Measurements from ENCODE around the gene NPPA.

DNA sequence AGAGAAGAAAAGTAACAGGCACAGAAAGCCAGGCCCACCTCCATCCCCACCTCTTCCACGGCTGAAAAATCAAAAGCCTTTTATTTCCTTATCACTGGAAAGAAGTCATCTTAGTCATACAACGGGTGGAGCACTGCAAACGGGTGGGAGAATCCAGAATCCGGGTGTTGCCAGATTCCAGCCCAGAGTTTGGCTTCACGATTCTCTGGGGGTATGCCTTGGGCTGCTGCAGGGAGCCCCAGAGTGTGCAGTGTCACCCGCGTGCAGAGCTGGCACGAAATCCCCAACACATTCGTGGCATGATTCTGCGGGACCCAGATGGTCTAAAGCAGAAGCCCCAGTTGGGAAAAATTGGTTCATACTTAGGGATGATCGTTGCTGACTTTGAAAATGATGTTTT lies 2.6 kb upstream of the NPPA start:
- TF ChIP-seq, protein P1, sequence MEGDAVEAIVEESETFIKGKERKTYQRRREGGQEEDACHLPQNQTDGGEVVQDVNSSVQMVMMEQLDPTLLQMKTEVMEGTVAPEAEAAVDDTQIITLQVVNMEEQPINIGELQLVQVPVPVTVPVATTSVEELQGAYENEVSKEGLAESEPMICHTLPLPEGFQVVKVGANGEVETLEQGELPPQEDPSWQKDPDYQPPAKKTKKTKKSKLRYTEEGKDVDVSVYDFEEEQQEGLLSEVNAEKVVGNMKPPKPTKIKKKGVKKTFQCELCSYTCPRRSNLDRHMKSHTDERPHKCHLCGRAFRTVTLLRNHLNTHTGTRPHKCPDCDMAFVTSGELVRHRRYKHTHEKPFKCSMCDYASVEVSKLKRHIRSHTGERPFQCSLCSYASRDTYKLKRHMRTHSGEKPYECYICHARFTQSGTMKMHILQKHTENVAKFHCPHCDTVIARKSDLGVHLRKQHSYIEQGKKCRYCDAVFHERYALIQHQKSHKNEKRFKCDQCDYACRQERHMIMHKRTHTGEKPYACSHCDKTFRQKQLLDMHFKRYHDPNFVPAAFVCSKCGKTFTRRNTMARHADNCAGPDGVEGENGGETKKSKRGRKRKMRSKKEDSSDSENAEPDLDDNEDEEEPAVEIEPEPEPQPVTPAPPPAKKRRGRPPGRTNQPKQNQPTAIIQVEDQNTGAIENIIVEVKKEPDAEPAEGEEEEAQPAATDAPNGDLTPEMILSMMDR (IDR thresholded peaks at IDR 0.05), result no peak
- no peak for TF ChIP-seq POLR2A (IDR thresholded peaks at IDR 0.05)
